Measurements from ENCODE around the gene PLCD4. TPM values are rescaled to one million over a fixed set of nuclear protein-coding genes. Genes with fewer than 3 reads are reported as not detected.
A peak's percentile ranks its signal among the peaks of the same experiment; 100 is the strongest.

PLCD4 gene
- total RNA-seq, result 1 to 10 TPM in 1 of 4 donors, under 1 TPM in 3; 0.34 to 2.7 (median 0.59) TPM

GRCh38 chr2:218607436-218608115 is at the start of gene PLCD4:
PLCD4 (plus strand) TSS chr2:218607899; CDS start chr2:218615740, 7,841 bp downstream.
- intact Hi-C loops (cut with DNase I; ENCODE audit: low total_unique reads), result no loop called here
- DNase-seq (ENCODE audit: low spot score in 2 of 2), result no peak
- no peak within 1 kb of the TSS for H3K4me3 ChIP-seq (ENCODE audit: low read depth, poor library complexity, severe bottlenecking)
- 7 to 9% methylated on average over 8 of the region's 8 CpGs for WGBS, 2 donors
- no peak for TF ChIP-seq POLR2A (IDR thresholded peaks at IDR 0.05)
- TF ChIP-seq, protein P1, sequence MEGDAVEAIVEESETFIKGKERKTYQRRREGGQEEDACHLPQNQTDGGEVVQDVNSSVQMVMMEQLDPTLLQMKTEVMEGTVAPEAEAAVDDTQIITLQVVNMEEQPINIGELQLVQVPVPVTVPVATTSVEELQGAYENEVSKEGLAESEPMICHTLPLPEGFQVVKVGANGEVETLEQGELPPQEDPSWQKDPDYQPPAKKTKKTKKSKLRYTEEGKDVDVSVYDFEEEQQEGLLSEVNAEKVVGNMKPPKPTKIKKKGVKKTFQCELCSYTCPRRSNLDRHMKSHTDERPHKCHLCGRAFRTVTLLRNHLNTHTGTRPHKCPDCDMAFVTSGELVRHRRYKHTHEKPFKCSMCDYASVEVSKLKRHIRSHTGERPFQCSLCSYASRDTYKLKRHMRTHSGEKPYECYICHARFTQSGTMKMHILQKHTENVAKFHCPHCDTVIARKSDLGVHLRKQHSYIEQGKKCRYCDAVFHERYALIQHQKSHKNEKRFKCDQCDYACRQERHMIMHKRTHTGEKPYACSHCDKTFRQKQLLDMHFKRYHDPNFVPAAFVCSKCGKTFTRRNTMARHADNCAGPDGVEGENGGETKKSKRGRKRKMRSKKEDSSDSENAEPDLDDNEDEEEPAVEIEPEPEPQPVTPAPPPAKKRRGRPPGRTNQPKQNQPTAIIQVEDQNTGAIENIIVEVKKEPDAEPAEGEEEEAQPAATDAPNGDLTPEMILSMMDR (IDR thresholded peaks at IDR 0.05), result no peak

GRCh38 chr2:218557941-218558340 is 49.8 kb upstream of the PLCD4 start:
- WGBS, 2 donors, result 69 to 71% methylated on average over 2 of the region's 2 CpGs
- intact Hi-C loops (cut with DNase I; ENCODE audit: low total_unique reads), result no loop called here
- TF ChIP-seq, protein P1 (IDR thresholded peaks at IDR 0.05), result no peak
- TF ChIP-seq POLR2A (IDR thresholded peaks at IDR 0.05), result no peak
- H3K4me3 ChIP-seq (ENCODE audit: low read depth, poor library complexity, severe bottlenecking), result no peak overlapping the region
- DNase-seq (ENCODE audit: low spot score in 2 of 2), result no peak

GRCh38 chr2:218558986-218559385 is 48.7 kb upstream of the PLCD4 start:
- DNase-seq (ENCODE audit: low spot score in 2 of 2), result no peak
- H3K4me3 ChIP-seq (ENCODE audit: low read depth, poor library complexity, severe bottlenecking), result no peak overlapping the region
- intact Hi-C loops (cut with DNase I; ENCODE audit: low total_unique reads), result no loop called here
- TF ChIP-seq, protein P1 (IDR thresholded peaks at IDR 0.05), result no peak
- no peak for TF ChIP-seq POLR2A (IDR thresholded peaks at IDR 0.05)
- WGBS, 2 donors, result 86 to 95% methylated on average over 3 of the region's 3 CpGs

- intact Hi-C loops (cut with DNase I; ENCODE audit: low total_unique reads), result no loop called here
- no peak for DNase-seq (ENCODE audit: low spot score in 2 of 2)
- H3K4me3 ChIP-seq (ENCODE audit: low read depth, poor library complexity, severe bottlenecking), result no peak overlapping the region
- TF ChIP-seq, protein P1 (IDR thresholded peaks at IDR 0.05), result no peak
- no peak for TF ChIP-seq POLR2A (IDR thresholded peaks at IDR 0.05)
- 76 to 83% methylated on average over 1 of the region's 1 CpG for WGBS, 2 donors
Measured at GRCh38 chr2:218564056-218564455, 43.6 kb upstream of the PLCD4 start.

- H3K4me3 ChIP-seq (ENCODE audit: low read depth, poor library complexity, severe bottlenecking), result no peak overlapping the region
- WGBS, 2 donors, result 71 to 78% methylated on average over 1 of the region's 1 CpG
- no peak for DNase-seq (ENCODE audit: low spot score in 2 of 2)
- intact Hi-C loops (cut with DNase I; ENCODE audit: low total_unique reads), result no loop called here
- no peak for TF ChIP-seq POLR2A (IDR thresholded peaks at IDR 0.05)
- TF ChIP-seq, protein P1 (IDR thresholded peaks at IDR 0.05), result no peak
Measured at GRCh38 chr2:218566296-218566695, 41.4 kb upstream of the PLCD4 start.

DNA sequence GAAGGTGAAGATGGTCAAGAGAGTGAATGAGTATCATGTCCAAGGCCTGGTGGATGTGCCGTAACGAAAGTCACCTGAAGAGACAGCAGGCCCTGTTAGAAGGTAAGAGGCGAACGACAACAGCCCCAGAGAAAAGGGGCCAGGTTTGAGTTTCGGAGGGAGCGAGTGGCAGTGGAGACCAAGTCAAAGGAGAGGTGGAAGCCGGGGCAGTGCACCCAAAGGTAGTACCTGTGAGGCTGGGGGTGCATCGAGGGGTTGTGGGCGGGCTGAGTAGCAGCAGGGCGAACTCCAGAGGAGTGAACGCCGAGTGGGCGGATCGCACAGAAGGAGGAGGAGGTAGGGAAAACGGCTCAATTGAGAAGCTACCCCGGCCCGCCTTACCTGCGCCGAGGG is 39.9 kb upstream of the PLCD4 start:
- no peak for DNase-seq (ENCODE audit: low spot score in 2 of 2)
- WGBS, 2 donors, result 0 to 1% methylated on average over 19 of the region's 19 CpGs
- intact Hi-C loops (cut with DNase I; ENCODE audit: low total_unique reads), result no loop called here
- TF ChIP-seq POLR2A (IDR thresholded peaks at IDR 0.05), result no peak
- TF ChIP-seq, protein P1 (IDR thresholded peaks at IDR 0.05), result no peak
- H3K4me3 ChIP-seq (ENCODE audit: low read depth, poor library complexity, severe bottlenecking), result peak overlapping the region; percentile 78

All from lower leg skin (tissue), 4 donors.